ENCODE data around the gene ASS1. TPM values are rescaled to one million over a fixed set of nuclear protein-coding genes. Genes with fewer than 3 reads are reported as not detected.

The ASS1 gene
- total RNA-seq, 1 experiment from 2014 or later: 40.3 TPM

DNA sequence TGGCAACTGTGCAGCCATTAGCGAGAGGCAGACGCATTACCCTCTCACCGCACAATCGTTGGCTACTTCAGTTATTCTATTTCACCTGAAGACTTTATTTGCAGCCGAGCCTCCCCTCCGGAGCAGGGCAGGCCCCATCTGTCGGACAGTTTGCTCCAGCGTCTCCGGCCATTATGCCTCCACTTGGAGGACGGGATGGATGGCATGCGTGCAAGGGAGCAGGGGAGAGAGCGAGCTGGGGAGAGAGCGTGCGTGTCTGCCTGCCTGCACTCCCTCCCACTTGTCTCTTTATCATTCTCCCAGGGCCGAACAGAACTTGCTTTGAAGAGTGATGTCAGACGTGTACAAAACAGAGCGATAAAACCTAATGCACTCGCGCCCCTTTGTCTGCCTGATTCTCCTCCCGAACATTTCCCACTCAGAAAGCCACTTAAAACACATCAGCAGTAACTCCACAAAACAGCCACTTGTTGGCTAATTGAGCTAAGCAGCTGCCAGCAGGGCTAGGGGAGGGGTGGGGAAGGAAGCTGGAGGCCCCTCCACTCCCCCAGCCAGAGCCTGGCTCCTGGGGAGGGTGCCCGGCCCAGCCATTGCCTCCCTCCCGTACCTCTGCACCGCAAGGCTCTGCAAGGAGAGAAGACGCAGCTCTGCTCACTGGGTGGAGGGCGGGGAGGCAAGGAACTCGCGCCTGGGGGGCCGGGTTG lies 91.2 kb downstream of the ASS1 start:
- peaks cover 71% of the 10 kb centered on the region for H3K27me3 Mint-ChIP-seq (ENCODE audit: unreplicated experiment)
- no peak for DNase-seq
- H3K4me3 Mint-ChIP-seq (ENCODE audit: low read depth, unreplicated experiment): no peak overlapping the region
- H3K27ac Mint-ChIP-seq (ENCODE audit: unreplicated experiment): no peak overlapping the region
- no TSS peak for BruUV-seq (replicated peaks)
- TF ChIP-seq, protein P1, sequence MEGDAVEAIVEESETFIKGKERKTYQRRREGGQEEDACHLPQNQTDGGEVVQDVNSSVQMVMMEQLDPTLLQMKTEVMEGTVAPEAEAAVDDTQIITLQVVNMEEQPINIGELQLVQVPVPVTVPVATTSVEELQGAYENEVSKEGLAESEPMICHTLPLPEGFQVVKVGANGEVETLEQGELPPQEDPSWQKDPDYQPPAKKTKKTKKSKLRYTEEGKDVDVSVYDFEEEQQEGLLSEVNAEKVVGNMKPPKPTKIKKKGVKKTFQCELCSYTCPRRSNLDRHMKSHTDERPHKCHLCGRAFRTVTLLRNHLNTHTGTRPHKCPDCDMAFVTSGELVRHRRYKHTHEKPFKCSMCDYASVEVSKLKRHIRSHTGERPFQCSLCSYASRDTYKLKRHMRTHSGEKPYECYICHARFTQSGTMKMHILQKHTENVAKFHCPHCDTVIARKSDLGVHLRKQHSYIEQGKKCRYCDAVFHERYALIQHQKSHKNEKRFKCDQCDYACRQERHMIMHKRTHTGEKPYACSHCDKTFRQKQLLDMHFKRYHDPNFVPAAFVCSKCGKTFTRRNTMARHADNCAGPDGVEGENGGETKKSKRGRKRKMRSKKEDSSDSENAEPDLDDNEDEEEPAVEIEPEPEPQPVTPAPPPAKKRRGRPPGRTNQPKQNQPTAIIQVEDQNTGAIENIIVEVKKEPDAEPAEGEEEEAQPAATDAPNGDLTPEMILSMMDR (IDR thresholded peaks at IDR 0.05; ENCODE audit: unreplicated experiment): no peak
- no peaks in the 10 kb centered on the region for H3K4me1 Mint-ChIP-seq (ENCODE audit: low read depth, unreplicated experiment)
- intact Hi-C loops (cut with micrococcal nuclease; ENCODE audit: unreplicated experiment): no loop called here
- no peaks in the 10 kb centered on the region for H3K36me3 Mint-ChIP-seq (ENCODE audit: insufficient read depth, unreplicated experiment)
- CTCF ChIA-PET: interaction anchor here (0.7 kb wide), 1 partner anchor 43 kb away, joined by 5 read pairs; the partner anchor contains the start of gene FUBP3
- H3K9me3 Mint-ChIP-seq (ENCODE audit: low read depth, unreplicated experiment): no peaks in the 10 kb centered on the region

DNA sequence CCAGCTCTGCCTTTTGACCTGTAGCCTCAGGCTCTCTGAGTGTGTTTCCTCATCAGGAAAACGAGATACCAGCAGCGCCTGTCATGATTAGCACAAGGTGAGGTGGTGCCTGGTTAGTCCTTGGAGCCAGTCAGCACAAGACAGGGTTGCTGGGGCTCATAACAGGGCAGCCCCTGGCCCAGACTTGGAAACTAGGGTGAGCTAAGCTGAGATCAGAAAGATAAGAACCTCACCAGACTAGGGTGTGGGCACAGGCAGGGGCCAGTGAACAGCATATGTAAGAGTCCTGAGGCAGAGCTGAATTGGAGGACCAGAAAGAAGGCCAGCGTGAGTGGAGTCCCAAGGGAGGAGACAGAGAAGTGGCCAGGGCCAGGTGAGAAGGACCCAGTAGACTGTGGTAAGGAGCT lies 91.9 kb downstream of the ASS1 start:
- Mint-ChIP-seq H3K9me3 (ENCODE audit: low read depth, unreplicated experiment) (no peaks in the 10 kb centered on the region), H3K4me1 (ENCODE audit: low read depth, unreplicated experiment) (no peaks in the 10 kb centered on the region), H3K4me3 (ENCODE audit: low read depth, unreplicated experiment) (no peak overlapping the region), H3K36me3 (ENCODE audit: insufficient read depth, unreplicated experiment) (no peaks in the 10 kb centered on the region), H3K27me3 (ENCODE audit: unreplicated experiment) (peaks cover 78% of the 10 kb centered on the region), H3K27ac (ENCODE audit: unreplicated experiment) (no peak overlapping the region)
- CTCF ChIA-PET: no interaction called here
- TF ChIP-seq, protein P1 (IDR thresholded peaks at IDR 0.05; ENCODE audit: unreplicated experiment): no peak
- BruUV-seq (replicated peaks): no TSS peak
- no peak for DNase-seq
- intact Hi-C loops (cut with micrococcal nuclease; ENCODE audit: unreplicated experiment): no loop called here

DNA sequence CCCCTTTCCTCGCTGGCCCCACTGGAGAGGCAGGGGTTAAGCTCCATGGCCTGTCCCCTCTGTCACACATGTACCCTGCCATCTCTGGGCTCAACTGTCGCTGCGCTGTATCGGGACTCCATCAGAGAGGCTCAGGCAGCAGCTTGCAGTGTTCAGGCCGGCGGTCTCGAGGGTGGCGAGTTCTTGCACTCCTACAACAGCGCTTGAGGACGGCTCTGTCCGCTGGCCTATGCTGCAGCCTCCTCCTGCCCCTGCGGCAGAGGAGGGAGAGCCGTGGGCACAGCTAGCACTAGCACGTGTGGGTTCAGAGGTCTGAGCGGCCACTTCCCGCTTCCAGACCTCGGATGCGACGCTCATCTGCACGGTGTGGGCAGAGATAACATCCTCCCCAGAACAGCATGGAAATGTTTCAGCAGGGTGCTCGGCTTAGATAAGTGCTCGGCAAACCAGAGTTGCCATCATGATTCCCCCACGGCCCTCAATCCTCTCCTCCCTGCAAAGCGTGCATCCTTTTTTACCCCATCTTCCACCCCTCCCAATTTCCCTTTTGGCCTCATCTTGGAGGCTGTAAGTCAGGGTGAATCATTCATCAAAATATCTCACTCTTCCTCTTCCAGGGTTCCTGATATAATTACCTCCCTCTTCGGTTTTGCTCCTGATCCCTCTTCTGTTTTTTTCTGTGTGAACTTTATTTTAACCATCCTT lies 92.7 kb downstream of the ASS1 start:
- H3K4me3 Mint-ChIP-seq (ENCODE audit: low read depth, unreplicated experiment): no peak overlapping the region
- H3K27ac Mint-ChIP-seq (ENCODE audit: unreplicated experiment): no peak overlapping the region
- TF ChIP-seq, protein P1 (IDR thresholded peaks at IDR 0.05; ENCODE audit: unreplicated experiment): no peak
- CTCF ChIA-PET: no interaction called here
- peaks cover 2% of the 10 kb centered on the region for H3K4me1 Mint-ChIP-seq (ENCODE audit: low read depth, unreplicated experiment)
- no peak for DNase-seq
- BruUV-seq (replicated peaks): no TSS peak
- intact Hi-C loops (cut with micrococcal nuclease; ENCODE audit: unreplicated experiment): no loop called here
- H3K36me3 Mint-ChIP-seq (ENCODE audit: insufficient read depth, unreplicated experiment): no peaks in the 10 kb centered on the region
- H3K27me3 Mint-ChIP-seq (ENCODE audit: unreplicated experiment): peaks cover 83% of the 10 kb centered on the region
- no peaks in the 10 kb centered on the region for H3K9me3 Mint-ChIP-seq (ENCODE audit: low read depth, unreplicated experiment)

DNA sequence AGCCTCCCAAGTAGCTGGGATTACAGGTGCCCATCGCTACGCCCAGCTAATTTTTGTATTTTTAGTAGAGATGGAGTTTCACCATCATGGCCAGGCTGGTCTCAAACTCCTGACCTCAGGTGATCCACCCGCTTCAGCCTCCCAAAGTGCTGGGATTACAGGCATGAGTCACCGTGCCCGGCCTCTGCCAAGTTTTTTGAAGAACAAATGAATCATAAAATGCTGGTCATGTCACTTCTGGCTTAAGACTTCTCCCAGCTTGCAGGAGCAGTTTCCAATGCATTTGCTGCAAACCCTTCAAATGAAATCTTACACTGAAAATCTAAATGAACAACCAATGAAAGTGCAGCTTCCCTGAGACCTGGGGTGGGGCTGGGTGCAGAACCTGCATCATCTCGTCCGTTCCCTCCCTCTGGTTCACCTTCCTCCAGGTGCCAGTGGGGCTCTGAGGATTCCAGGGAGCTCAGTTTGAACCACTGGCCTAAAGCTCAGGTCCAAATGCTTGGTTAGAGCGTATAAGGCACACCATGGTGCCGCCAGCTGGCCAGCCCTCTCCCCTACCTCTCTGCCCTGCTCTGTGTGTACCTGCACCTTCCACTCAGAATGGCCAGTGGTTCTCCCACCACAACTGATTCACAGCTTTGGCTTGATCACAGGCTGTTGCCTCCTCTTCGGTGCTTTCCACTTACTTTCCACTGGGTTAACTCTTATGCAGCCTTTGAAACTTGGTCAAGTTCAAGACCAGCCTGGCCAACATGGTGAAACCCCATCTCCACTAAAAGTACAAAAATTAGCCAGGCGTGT lies 94.9 kb downstream of the ASS1 start:
- H3K4me1 Mint-ChIP-seq (ENCODE audit: low read depth, unreplicated experiment): peaks cover 9% of the 10 kb centered on the region
- DNase-seq: peak; percentile 31
- CTCF ChIA-PET: no interaction called here
- intact Hi-C loops (cut with micrococcal nuclease; ENCODE audit: unreplicated experiment): no loop called here
- H3K27ac Mint-ChIP-seq (ENCODE audit: unreplicated experiment): no peak overlapping the region
- TF ChIP-seq, protein P1 (IDR thresholded peaks at IDR 0.05; ENCODE audit: unreplicated experiment): no peak
- H3K4me3 Mint-ChIP-seq (ENCODE audit: low read depth, unreplicated experiment): no peak overlapping the region
- BruUV-seq (replicated peaks): no TSS peak
- H3K36me3 Mint-ChIP-seq (ENCODE audit: insufficient read depth, unreplicated experiment): no peaks in the 10 kb centered on the region
- no peaks in the 10 kb centered on the region for H3K9me3 Mint-ChIP-seq (ENCODE audit: low read depth, unreplicated experiment)
- peaks cover 97% of the 10 kb centered on the region for H3K27me3 Mint-ChIP-seq (ENCODE audit: unreplicated experiment)

Data from Calu3 (cell line).